Activated gamma-delta T cell treated with anti-CD3 and anti-CD28 coated beads, Interleukin-2, amount 50 U/mL, for 16 hours (primary cell): Measurements from ENCODE around the gene SMTNL1.
A peak's percentile ranks its signal among the peaks of the same experiment; 100 is the strongest.

ENCODE experiments used
- DNase-seq: peaks from one replicate; pipeline ENCODE4 v3.0.0-alpha.2; 2020; ENCODE audit warnings: low read depth

Gene SMTNL1

DNA sequence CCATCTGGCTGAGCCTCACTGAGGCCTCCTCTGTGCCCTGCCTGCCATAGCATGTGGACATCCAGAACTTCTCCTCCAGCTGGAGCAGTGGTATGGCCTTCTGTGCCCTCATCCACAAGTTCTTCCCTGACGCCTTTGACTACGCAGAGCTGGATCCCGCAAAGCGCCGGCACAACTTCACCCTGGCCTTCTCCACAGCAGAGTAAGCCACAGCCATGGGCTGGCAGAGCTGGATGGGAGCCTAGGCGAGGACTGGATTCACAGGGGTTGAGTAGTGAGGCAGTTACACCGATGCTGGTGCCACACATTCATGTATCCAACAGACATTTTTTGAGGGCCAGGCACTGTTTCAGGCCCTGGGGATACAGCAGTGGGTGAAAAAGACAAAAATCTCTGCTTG lies 9.1 kb downstream of the SMTNL1 start:
- DNase-seq: no peak

DNA sequence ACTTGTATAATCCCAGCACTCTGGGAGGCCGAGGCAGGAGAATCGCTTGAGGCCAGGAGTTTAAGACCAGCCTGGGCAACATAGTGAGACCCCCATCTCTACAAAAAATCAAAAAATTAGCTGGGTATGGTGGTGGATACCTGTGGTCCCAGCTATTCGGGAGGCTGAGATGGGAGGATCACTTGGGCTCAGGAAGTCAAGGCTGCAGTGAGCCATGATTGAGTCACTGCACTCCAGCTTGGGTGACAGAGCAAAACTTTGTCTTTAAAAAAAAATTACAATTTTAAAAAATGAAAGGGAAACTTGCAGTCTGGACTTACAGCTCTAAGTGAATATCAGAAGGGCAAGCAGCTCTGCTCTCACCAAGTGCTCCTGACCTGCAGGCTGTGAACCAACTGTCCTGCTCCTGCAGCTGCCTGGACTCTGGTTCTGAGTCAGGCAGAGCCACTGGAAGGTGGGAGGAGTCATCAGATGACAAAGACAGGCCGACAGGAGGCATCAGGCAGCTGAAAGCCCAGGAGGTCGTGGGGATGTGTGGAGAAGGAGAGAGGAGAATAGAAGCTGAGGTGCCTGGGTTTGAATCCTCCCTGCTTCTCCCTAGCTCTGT lies 9.6 kb downstream of the SMTNL1 start:
- no peak for DNase-seq

DNA sequence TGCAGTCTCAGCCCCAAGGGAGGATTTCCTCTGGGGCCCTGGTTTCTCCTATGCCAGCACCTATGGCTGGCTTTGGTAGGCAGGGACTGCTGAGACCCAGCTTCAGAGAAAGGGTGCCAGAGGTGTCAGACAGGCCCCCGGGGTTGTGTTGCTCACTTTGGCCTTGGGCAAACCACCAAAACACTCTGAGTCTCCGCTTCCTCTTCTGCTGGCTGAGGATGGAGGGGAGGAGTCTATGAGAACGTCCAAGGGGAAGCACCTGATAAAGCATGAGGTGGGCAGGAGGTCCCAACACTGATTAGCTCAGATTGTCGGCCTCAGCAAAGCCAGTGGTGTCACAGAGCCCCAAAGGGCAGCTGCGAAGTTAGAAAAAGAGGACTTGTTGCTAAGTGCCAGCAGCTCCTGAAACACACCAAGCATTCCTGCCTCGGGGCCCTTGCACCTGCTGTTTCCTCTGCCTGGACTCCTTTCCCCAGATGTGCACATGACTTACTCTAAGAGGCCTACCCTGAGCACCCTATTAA lies 10.5 kb downstream of the SMTNL1 start:
- no peak for DNase-seq

DNA sequence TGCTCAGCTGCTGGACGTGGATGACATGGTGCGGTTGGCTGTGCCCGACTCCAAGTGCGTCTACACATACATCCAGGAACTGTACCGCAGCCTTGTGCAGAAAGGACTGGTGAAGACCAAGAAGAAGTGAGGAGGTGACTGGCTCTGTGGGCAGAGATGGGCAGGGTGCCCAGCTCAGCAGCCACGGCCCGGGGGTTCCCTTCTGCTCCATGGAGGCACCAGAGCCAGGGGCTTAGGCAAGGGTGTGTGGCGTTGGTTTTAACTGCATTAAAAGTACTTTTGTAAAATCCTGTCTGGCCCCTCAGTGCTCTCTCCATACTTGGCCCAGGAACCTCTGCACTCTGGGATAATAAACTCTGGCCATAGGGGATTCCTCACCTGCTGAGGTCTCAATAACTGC lies 12.6 kb downstream of the SMTNL1 start:
- DNase-seq: no peak

DNA sequence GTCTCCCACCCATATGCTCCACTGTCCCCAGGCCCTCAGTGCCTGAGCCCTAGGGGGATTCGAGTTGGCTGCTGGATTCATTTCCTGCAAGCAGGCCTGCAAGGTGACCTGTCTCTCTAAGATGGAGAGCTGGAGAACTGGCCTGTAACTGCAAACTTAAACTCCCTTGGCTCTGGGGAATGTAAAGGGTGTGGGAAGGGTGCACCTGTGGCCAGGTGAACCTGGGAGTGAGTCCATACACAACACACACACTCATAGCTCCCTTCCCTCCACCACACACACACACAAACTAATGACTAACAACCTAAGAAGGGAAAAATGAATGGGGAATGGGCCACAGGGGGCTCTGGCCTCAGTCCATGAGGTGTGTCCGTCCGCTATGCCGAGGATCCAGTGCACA lies 14.5 kb downstream of the SMTNL1 start:
- no peak for DNase-seq

DNA sequence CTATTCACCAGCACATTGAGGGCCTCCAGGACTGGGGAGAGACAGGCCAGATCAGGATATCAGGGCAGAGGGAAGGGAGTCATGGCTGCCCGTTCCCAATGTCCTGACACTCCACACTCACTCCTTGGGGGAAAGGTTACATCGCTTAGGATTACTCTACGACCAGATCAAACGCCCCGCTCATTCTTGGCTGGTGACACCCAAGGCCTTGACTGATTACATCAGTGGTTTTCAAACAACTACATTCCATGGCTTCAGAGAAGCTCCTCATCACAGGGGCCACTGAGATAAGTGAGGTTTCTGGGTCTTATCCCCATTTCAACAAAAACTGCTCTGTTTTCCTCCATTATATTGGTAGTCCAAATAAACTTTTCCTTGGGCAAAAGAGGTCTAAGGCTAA lies 15.1 kb downstream of the SMTNL1 start:
- DNase-seq: no peak

DNA sequence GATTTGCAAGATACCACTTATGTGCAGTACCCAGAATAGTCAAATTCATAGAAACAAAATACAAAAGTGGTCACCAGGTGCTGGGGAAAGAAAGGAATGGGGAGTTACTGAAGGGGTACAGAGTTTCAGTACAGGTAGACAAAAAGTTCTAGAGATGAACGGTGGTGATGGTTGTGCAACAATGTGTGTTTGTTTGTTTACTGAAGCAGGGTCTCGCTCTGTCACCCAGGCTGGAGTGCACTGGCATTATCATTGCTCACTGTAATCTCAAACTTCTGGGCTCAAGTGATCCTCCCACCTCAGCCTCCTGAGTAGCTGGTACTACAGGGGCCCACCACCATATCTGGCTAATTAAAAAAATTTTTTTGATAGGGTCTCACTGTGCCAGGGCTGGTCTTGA lies 18.0 kb downstream of the SMTNL1 start:
- DNase-seq: no peak

DNA sequence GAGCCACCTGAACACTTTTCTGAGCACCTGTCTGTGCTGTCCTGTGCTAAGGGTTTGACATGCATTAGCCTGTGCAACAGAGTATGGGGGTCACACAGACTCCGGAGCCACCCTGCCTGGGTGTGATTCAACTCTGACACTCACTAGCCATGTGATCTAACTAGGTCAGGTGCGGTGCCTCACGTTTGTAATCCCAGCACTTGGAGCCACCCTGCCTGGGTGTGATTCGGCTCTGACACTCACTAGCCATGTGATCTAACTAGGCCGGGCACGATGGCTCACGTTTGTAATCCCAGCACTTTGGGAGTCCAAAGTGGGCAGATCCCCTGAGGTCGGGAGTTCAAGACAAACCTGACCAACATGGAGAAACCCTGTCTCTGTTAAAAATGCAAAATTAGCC lies 18.6 kb downstream of the SMTNL1 start:
- no peak for DNase-seq

DNA sequence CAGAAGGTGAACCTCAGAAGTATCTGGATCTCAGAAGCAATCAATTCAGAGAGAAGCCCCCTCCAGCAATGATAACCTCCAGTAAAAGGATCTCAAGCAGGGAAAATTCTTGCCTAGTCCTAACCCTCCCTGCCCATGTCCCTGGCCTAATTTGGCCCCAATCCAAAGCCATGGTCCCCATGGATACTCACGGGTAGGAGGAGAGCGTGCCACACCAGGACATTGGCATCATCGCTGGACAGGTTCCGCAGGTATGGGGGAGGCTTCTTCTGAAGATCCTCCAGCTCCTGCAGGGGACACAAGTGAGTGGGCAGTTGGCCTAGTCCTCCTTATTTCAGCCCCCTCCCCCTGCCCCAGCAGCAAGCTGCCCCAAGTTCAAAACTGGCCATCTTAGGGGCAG lies 22.8 kb downstream of the SMTNL1 start:
- no peak for DNase-seq

DNA sequence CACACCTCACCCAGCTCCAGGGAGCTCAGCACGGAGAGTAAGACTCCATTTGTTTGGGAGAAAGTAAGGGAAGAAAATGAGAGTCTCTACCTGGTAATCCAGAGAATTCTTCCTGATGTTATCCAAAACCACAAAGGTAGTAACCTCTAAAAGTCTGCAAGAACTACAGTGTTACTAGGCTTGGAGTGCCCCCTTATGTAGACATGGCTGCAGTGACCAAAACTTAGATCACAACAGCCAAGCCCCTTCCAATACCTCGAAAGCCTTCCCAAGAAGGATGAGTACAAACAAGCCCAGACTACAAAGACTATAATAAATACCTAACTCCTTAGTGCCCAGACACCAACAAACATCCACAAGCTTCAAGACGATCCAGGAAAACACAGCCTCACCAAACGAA lies 25.2 kb downstream of the SMTNL1 start:
- DNase-seq: no peak

DNA sequence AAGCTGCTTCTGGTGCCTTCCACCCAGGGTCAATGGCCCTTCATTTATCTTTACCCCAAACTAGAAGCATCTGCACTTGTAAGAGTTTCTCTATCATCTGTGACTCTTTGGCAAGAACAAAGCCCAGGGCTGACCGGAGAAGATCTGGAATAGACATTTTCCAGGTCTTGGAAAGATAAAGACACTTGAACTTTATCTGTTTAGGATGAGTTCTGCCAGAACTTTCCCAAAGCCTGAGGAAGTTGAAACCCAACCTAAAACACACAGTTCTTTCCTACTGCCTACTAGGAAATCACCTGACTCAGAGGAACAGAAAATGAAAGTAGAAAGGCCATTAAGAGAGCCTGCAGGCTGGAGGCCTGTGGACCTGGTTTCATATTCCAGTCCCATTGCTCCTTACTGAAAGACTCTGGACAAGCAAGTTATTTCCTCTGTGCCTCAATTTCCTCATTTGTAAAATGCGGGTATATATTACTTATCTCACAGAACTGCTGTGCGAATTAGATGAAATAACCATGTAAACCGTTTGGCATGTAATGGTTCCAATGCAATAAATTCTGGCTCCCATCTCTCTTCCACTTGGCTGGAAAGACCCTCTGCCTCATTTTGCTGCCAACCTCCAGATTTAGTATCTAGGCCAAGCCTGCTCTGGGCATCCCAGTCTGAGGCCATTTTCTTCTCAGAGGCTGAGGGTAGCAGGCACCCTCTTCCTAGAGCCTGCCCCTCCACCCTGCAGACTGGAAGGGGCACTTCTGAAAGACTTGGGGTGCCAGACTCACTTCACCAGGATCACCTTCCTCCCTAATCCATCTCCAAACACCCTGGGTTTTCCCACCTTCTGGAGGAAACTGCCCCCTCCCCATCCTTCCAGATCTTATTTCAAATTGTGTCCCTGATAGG lies 28.9 kb downstream of the SMTNL1 start:
- no peak for DNase-seq

DNA sequence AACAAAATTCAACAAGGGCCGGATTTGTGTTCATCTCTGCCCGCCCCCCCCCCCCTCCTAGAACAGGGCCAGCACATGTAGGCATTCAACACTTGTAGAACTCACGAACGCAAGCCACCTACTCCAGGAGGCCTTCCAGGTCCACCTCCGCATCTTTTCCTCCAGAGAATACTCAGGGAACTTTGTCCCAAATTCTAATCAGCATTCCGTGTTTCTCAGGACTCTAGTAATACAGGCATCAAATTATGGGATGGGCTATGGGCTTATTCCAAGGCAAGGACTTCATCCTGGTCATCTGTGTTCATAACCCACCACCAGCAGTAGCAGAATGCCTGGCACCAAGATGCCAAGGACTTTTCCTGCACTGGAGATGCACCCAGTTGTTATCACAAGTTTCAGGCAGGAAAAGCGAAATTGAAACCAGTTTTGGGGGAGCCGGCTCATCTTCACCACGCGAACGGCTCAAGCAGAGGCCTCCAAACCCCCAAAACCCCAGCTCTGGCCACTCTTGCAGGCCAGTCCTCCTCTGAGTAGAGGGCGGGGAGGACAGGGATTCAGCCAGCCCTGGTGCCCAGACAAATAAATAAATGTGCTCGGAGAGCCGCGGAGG lies 29.6 kb downstream of the SMTNL1 start:
- peak; percentile 11 for DNase-seq

DNA sequence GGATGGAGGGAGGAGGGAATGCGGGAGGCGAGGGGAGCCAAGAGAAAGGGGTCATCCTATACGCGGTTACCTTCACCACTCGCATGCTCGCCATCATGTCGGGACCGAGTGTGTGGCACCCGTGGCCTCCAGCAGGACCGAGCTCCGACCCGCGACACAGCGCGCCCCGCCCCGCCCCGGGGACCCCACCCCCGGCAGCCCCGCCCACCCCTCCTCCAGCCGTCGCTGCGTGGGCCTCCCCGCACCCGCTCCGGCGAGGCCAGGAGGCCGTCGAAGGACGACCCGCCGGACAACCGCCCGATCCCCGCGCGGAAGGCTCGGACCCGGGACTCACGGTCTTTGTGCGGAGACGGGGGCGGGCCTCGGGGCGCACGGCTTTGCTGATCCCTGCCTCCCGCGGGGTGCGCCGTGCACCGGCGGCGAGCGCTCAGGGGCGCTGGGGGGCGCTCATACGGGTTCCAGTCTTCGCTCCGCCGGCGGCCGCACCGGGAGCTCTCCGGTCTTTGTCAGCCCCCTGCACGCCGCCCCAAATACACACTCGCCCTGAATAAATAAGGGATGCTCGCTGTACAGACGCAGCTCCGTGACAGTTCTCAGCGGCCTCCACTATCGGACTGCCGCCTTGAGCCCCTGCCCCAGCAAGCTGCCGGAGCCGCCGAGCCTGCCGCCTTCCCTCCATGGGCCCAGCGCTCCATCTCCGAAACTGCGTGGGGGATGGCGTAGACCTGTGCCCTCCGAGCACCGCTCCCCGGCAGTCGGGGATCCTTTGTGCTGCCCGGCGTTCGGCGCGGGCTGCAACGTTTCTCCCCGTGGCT lies 30.3 kb downstream of the SMTNL1 start, which contains the start of gene UBE2L6:
UBE2L6 (minus strand) TSS at position 158 of the 815 bp plus-strand sequence; CDS start at position 97, 61 bp downstream.
- peak; percentile 31 for DNase-seq

DNA sequence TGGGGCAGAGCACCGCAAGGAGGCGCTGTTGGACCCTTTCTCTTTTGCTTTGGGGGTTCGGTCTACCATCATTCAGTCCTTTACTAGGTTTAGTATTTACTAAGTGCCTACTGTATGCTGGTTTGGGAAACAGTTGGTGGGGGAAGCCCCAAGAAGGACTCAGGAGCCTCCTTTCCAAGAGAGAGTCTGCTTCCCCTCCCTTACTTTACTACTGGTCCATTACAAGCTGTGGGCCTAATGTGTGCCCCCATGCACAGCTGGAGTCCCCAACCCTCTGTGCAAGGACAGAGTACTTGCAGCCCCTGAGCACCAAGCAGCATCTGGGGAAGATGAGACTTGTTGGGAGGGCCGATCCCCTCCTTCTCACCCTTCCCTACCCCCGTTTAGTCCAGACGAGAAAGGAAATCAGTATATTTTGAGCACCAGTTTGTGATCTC lies 31.0 kb downstream of the SMTNL1 start:
- DNase-seq: peak; percentile 85

DNA sequence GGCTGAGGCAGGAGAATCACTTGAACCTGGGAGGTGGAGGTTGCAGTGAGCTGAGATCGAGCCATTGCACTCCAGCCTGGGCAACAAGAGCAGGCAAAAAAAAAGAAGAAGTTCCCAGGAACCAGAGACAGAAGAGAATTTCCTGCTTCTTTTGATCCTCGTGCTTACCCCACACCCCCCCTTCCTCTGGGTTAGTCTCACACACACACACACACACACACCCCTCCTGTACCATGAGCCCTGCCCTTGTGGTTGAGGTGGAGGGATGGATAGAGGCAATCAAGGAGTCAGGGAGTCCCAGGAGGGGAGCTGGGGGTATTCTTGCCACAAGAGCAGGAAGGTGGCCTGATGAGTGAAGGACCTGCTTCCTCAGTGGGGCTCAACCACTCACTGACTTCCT lies 34.2 kb downstream of the SMTNL1 start:
- DNase-seq: no peak

DNA sequence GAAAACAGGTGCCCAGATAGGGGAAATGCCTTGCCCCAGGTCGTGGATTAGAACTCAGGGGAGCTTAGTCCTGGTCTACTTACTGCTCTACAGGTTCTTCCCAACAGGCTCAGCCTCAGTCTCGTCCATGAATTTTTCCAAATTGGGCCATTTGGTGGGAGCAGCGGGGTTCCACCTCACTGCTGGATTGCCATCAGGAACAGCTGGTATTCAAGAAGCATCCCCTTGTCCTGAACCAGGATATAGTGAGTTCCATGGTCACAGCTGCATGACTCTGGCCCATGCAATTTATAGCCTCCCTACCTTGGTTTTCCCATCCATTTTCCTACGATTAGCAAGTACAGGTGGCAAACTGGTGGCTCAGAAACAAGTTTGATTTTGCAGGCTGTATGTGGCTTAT lies 36.7 kb downstream of the SMTNL1 start:
- DNase-seq: no peak

DNA sequence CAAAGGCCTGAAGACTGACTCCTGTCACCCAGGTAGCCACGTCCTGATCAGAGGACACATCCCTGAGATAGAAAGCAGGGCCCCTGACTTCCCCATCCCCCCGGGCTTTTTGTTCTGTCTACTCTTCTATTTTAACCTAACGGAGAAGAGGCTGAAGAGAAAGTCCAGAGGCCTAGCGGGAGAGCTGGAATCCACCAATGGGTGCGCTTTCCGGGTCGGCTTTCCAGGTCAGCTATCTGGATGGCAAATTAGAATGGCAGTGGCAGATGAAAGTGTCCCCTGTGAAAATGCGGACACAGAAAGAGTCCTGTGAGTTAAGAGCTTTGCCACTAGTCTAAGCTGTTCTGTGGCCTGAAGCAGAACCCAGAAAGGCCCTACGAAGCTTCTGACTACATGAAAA lies 46.9 kb downstream of the SMTNL1 start:
- no peak for DNase-seq

DNA sequence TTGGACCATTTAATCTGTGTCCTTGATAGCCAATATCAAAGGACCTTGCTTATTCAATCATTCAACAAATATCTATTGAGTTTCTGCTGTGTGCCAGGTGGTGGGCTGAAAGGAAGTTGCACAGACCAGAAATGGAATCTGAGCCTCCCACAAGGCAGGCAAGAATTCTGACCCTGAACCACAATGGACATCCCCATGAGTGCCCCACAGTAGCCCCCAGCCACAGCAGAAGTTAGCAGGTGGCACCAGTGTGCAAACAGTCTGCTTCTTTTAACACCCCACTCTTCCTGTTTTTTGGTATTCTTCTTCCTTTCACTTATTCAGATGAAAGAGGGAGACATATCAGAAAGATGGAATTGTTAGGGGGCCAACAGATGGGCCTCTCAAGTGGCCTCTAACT lies 47.9 kb downstream of the SMTNL1 start:
- DNase-seq: no peak

DNA sequence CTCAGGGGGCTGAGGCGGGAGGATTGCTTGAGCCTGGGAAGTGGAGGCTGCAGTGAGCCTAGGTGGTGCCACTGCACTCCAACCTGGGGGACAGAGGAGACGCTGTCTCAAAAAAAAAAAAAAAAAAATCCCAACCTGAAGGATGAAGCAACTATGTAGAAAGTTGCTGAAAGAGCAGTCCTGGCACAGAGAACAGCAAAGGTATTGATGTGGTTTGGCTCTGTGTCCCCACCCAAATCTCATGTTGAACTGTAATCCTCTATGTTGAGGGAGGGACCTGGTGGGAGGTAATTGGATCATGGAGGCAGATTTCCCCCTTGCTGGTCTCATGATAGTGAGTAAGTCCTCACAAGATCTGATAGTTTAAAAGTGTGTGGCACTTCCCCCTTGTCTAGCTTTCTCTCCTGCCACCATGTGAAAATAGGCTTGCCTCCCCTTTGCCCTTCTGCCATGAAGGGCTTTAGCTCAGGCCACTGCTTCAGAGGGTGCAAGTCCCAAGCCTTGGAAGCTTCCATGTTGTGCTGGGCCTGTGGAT lies 49.4 kb downstream of the SMTNL1 start:
- DNase-seq: no peak

DNA sequence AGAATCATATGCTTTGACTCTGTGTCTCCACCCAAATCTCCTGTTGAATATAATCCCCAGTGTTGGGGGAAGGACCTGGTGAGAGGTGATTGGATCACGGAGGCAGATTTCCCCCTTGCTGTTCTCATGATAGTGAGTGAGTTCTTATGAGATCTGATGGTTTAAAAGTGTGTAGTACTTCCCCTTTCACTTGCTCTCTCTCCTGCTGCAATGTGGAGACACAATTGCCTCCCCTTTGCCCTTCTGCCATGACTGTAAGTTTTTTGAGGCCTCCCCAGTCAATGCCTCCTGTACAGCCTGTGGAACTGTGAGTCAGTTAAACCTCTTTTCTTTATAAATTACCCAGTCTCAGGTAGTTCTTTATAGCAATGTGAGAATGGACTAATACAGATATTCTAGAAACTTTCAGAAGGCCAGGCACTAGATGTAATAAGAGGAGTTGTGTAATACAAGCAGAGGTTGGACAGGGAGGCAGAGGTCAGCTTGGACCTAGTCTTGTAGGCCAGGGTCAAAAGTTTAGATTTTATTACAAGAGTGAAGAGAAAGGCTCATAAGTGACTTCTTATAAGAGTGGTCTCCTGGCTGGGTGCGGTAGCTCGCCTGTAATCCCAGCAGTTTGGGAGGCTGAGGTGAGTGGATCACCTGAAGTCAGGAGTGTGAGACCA lies 50.8 kb downstream of the SMTNL1 start:
- no peak for DNase-seq

DNA sequence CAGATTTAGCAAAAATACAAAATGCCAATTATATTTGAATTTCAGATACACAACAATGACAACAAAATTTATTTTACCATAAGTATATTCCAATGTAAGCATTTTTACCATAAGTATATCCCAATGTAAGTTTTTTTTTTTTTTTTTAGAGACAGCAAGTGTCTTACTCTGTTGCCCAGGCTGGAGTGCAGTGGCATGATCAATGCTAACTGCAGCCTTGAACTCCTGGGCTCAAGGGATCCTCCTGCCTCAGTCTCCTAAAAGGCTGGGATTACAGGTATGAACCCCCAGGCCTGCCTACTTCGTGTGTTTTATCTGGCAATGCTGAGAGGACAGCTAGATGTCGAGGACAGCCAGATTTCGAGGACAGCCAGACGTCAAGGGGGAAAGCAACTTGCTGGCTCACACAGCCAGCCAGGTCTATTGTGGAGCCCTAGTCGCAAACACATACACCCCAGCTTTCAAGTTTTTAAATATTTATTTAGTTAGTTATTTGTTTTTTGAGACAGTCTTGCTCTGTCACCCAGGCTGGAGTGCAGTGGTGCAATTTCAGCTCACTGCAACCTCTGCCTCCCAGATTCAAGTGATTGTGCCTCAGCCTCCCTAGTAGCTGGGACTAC lies 59.0 kb downstream of the SMTNL1 start:
- DNase-seq: no peak
